ENCODE data around the gene UBE2F. TPM values are rescaled to one million over a fixed set of nuclear protein-coding genes. Genes with fewer than 3 reads are reported as not detected.
"Not testable (repeated sequence)": the region's sequence is repeated elsewhere in the genome, so short reads cannot be mapped to it uniquely, and the experiment has no call there.

The UBE2F gene
- total RNA-seq, 2 experiments from 2014 or later: 22.1 to 44.1 TPM

DNA sequence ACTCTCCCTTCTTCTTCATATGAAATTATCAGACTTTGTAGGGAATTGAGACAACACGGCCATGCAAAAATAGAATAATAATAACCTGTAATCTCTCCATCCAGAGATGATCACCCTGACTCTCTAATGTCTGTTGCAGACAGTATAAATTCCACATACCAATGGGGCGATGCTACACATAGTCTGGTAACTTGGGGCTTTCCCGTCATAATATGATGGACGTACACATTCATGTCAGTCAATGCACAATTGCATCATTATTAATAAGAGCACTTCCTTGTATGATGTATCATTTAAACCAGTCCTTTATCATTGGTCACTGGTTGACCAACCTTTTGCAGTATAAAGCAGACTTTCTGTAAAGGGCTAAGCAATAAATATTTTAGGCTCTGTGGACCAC lies 54.5 kb downstream of the UBE2F start:
- Mint-ChIP-seq H3K27me3 (no peaks in the 10 kb centered on the region), H3K27ac (no peak overlapping the region), H3K4me3 (no peak overlapping the region), H3K36me3 (peaks cover 2% of the 10 kb centered on the region), H3K9me3 (ENCODE audit: low read depth) (no peaks in the 10 kb centered on the region), H3K4me1 (peaks cover 12% of the 10 kb centered on the region)
- CTCF ChIA-PET: no interaction called here
- ATAC-seq (no peak), DNase-seq (no peak)

DNA sequence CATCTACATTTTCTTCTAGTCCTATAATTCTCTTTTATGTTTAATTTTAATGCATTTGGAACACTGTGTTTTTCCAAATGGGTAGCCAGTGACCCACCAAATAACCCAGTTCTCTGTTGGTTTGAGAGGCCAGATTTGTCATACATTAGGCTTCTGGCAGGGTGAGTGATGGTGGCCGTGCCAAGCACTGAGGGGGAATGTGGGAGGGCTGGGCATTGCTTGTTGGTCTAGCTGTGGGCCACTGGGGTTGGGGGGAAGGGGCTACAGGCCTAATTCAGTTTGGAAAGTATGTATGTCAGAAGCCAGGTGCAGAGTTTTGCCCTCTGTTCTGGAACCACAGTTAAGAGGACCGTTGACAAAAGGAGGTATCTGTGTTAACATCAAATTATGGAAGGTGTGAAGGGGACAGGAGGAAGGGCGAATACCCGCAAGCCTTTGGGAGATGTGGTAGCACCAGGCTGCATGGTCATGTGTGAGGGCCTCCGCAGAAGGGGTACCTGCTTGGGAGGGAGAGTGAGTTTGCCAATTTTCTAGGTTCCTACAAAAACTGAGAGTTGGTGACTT lies 55.9 kb downstream of the UBE2F start:
- Mint-ChIP-seq H3K27me3 (no peaks in the 10 kb centered on the region), H3K9me3 (ENCODE audit: low read depth) (no peaks in the 10 kb centered on the region), H3K4me1 (peaks cover 12% of the 10 kb centered on the region), H3K4me3 (no peak overlapping the region), H3K27ac (no peak overlapping the region), H3K36me3 (peaks cover 2% of the 10 kb centered on the region)
- CTCF ChIA-PET: no interaction called here
- DNase-seq (no peak), ATAC-seq (no peak)

DNA sequence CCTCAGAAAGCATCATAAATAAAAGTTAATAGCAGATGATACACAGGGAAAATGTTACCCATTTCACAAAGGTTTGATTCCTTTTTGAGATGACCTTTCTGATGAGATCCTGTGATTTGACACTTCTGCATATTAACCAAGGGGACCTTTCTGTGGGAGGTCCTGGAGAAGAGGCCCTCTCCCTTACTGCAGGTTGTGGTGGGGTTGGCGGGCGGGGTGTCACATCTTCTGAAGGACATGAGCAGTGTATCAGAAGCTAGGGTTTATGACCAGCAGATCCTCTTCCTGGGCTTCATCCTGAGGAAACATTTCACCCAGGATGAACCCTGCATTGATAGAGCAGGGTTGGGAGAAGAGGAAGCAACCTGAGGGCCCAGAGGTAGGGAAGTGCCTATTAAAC lies 56.8 kb downstream of the UBE2F start:
- CTCF ChIA-PET: no interaction called here
- H3K4me3 Mint-ChIP-seq: no peak overlapping the region
- no peaks in the 10 kb centered on the region for H3K9me3 Mint-ChIP-seq (ENCODE audit: low read depth)
- peaks cover 12% of the 10 kb centered on the region for H3K4me1 Mint-ChIP-seq
- no peak overlapping the region for H3K27ac Mint-ChIP-seq
- ATAC-seq: no peak
- peaks cover 2% of the 10 kb centered on the region for H3K36me3 Mint-ChIP-seq
- no peaks in the 10 kb centered on the region for H3K27me3 Mint-ChIP-seq
- no peak for DNase-seq

DNA sequence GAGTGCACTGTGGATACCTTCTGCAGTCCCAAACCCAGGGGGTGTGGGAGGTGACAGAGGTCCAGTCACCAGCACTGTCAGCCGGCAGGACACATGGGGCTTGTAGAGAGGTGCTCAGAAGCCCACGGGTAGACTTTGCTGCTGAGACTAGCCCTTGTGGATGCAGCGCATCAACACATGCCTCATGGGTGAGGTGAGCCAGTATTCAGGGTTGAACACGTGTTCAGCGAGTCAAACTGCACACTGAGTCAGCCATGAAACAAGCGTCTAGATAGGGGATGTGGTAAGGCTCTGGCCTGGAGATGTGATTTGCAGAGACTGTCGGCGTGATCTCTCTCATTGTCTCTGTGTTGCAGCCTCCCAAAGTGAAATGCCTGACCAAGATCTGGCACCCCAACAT lies 58.2 kb downstream of the UBE2F start:
- H3K36me3 Mint-ChIP-seq: peaks cover 2% of the 10 kb centered on the region
- no peaks in the 10 kb centered on the region for H3K9me3 Mint-ChIP-seq (ENCODE audit: low read depth)
- H3K4me3 Mint-ChIP-seq: no peak overlapping the region

DNA sequence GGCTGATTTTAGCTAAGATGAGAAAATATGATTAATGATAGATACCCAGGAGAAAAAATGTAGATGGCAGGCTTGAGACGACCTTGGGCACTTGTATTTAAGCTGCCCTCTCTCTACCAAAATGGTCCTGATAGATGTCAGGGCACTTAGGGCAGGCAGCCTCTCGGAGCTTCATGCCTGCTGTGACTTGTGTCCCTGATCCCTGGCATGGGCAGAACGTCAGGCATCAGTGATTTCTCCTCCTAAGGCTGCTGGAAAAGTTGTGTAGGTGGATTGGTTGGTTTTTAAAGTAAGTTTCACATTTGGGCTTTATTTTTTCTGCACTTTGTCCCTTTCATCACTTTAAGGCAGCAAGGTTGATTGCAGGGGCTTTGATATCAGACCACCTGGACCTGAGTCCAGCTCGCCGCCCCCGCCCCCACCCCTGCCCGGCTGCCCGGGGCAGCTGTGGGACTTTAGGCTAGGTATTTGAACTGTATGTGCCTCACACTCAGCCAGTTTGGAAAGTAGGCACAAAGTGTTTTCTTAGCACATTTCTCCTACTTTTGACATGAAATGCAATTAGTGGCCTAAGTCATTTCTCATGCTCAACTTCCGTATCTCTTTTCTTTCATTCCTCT lies 59.0 kb downstream of the UBE2F start:
- Mint-ChIP-seq H3K9me3 (ENCODE audit: low read depth) (no peaks in the 10 kb centered on the region), H3K4me3 (no peak overlapping the region), H3K27me3 (no peaks in the 10 kb centered on the region), H3K36me3 (peaks cover 2% of the 10 kb centered on the region), H3K4me1 (peaks cover 12% of the 10 kb centered on the region), H3K27ac (no peak overlapping the region)
- ATAC-seq: no peak
- CTCF ChIA-PET: no interaction called here
- no peak for DNase-seq

More for the DNA sequence above, 58.2 kb downstream of the UBE2F start:
- CTCF ChIA-PET: no interaction called here
- DNase-seq (peak; percentile 61), ATAC-seq (peak; percentile 81)
- no peak overlapping the region for H3K27ac Mint-ChIP-seq
- H3K4me1 Mint-ChIP-seq: peaks cover 12% of the 10 kb centered on the region
- H3K27me3 Mint-ChIP-seq: no peaks in the 10 kb centered on the region

DNA sequence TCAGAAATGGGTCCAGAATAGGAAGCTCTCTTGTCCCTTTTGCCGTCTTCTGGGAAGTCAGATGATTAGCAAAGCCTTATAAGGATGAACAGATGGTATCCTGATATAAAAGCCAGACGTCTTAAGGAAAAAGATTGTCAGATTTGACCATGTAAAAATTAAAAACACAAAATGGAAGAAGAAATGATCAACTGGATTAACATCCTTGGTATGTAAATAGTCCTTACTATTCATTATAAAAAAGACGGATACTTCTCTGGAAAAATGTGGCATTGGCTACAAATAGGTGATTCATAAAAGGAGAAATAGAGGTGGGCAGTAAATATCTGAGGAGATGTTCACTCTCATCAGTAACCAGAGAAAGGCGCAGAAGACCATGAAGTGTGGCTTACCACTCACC lies 60.2 kb downstream of the UBE2F start:
- Mint-ChIP-seq H3K4me3 (no peak overlapping the region), H3K27ac (no peak overlapping the region), H3K27me3 (no peaks in the 10 kb centered on the region), H3K36me3 (no peaks in the 10 kb centered on the region), H3K9me3 (ENCODE audit: low read depth) (no peaks in the 10 kb centered on the region), H3K4me1 (peaks cover 12% of the 10 kb centered on the region)
- DNase-seq (no peak), ATAC-seq (no peak)
- CTCF ChIA-PET: no interaction called here

DNA sequence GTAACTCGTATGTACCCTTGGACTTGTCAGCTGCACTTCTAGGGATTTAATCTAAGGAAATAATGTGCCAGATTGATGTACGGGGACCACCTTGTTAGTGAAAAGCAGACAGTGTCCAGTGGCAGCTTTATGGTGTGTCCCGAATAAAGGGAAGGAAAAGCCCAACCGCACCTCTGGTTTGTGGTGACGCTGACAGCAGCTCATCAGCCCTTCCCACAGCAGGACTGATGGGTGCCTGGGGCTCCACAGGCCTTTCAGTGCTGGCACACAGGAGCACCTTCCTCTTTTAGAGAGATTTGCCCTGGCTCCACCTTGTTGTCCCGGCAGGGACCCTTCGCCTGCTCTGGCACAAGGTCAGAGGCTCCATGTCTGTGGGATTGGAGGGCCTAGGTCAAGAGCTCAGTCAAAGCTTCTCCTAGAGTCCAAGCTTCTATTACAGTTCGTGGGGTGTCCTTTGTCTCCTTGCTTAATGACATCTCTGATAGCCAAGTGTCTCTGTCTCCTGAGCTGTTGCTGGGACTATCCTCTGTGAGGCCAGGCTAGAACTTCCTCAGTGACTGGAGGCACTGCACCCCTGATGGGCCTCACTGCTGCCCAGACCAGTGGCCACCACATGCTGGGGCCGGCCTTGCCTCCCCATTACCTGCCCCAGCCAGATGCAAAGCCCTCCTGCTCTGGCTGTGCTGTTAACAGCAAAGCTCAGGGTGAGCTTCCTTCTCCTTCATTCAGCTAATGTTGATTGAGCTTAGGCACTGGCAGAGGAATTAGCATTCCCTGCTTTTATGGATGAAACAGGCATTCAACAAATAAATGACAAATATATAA lies 61.0 kb downstream of the UBE2F start:
- Mint-ChIP-seq H3K27ac (no peak overlapping the region), H3K4me1 (peaks cover 12% of the 10 kb centered on the region), H3K9me3 (ENCODE audit: low read depth) (no peaks in the 10 kb centered on the region), H3K36me3 (peaks cover 2% of the 10 kb centered on the region), H3K27me3 (no peaks in the 10 kb centered on the region), H3K4me3 (no peak overlapping the region)
- CTCF ChIA-PET: no interaction called here
- DNase-seq: no peak
- no peak for ATAC-seq

DNA sequence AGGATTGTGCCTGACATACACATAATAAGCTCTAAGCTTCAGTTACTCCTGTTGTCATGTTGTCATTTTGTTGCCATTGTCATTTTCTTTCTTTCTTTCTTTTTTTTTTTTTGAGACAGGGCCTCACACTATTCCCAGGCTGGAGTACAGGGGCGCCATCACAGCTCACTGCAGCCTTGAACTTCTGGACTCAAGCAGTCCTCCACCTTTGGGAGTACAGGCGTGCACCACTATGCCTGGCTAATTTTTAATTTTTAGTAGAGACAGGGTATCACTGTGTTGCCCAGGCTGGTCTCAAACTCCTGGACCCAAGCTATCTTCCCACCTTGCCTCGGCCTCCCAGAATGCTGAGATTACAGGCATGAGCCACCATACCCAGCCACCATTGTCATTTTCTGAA lies 63.0 kb downstream of the UBE2F start:
- Mint-ChIP-seq H3K36me3 (peaks cover 5% of the 10 kb centered on the region), H3K4me3 (no peak overlapping the region), H3K4me1 (peaks cover 10% of the 10 kb centered on the region), H3K27me3 (no peaks in the 10 kb centered on the region), H3K27ac (no peak overlapping the region), H3K9me3 (ENCODE audit: low read depth) (no peaks in the 10 kb centered on the region)
- DNase-seq (no peak), ATAC-seq (no peak)
- CTCF ChIA-PET: no interaction called here

DNA sequence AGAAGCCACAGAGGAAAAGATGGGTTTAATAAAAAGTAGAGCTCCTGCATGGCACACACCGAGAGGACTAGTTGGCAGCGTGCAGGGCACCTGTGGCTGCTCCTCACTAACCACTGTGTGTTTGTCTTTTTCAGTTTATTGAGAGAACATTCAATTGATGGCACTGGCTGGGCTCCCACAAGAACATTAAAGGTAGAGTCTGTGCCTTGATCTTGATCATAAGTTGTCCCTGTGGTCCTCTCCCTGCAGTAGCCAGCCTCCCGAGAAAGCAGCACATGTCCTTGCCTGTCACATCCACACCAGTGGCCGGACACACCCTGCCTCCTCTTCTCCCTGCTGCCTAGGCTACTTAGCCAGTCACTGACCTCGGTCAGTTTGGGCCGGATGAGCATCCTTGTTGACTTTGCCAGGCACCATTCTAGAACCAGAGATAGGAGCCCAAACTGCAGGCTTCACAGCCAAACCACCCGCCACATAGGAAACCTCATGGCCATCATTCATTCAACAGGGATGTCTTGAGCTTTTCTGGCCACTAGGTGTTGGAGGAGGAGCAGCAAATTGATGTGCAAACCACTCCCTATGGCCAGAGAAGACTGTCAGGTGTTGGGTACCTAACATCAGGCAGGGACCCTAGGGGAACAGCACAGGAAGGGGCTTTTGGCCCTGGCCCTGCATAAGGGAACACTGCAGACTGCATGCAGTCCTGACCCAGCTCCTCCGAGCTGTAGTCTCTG lies 63.8 kb downstream of the UBE2F start:
- CTCF ChIA-PET: no interaction called here

DNA sequence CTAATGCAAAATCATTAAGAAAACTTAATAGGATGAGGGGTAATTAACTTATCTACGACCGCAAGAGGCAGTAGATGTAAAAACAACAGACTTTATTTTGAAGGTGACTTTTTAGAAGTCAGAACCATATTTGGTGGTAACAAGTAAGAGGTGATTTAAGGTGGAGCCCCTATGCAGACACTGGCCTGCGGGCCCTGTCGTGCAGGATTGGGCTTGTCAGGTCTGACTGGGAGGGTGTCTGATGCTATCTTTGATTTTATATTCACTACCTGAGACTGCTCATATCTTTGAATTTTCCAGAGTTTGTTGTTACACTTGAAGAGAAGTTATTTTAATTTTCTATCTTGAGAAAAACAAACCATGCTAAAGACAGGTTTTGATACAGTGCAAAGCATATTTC lies 64.9 kb downstream of the UBE2F start:
- ATAC-seq: no peak
- Mint-ChIP-seq H3K36me3 (peaks cover 5% of the 10 kb centered on the region), H3K9me3 (ENCODE audit: low read depth) (no peaks in the 10 kb centered on the region), H3K27me3 (no peaks in the 10 kb centered on the region), H3K4me1 (peaks cover 3% of the 10 kb centered on the region), H3K4me3 (no peak overlapping the region), H3K27ac (no peak overlapping the region)
- DNase-seq: no peak
- CTCF ChIA-PET: no interaction called here

More for the DNA sequence above, 63.8 kb downstream of the UBE2F start:
- Mint-ChIP-seq H3K9me3 (ENCODE audit: low read depth) (no peaks in the 10 kb centered on the region), H3K36me3 (peaks cover 5% of the 10 kb centered on the region), H3K4me3 (no peak overlapping the region), H3K27me3 (no peaks in the 10 kb centered on the region), H3K4me1 (peaks cover 3% of the 10 kb centered on the region), H3K27ac (no peak overlapping the region)
- DNase-seq (no peak), ATAC-seq (no peak)

DNA sequence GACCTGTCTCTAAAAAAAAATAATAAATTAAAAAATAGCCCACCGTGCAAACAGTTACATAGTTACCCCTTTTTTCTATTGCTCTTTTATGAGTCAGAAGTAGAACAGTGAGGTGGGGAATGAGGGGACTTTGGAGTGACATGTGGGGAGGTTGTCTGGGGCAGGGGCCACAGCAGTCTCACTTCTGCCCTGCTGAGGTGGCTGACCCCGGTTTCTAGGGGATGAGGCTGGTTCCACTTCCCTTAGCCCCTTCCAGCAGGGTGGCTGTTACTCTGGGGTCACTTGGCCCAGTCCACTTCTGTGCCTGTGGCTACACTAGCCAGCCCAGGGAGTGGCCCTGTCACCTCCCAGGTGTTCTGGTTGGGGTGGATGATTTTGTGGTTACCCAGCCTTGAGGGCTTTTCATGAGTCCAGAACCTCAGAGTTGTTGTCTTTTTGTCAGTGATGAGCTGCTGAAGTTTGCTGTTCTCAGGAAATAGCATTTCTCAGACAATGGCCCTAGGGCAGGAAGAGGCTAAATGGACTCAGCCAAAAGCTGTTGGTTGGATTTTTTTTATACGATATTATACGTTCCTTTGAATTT lies 66.0 kb downstream of the UBE2F start:
- CTCF ChIA-PET: no interaction called here

DNA sequence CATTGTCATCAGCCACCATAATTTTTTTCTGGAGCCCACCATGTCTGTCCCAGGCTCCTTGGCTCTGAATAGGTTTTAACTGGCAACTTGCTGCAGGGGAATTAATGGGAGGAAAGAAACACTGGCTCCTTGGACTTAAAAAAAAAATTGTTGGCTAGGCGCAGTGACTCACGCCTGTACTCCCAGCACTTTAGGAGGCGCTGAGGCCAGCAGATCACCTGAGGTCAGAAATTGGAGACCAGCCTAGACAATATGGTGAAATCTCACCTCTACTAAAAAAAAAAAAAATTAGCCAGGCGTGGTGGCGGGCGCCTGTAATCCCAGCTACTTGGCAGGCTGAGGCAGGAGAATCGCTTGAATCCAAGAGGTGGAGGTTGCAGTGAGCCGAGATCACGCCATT lies 67.2 kb downstream of the UBE2F start:
- H3K4me3 Mint-ChIP-seq; H3K4me1 Mint-ChIP-seq; H3K9me3 Mint-ChIP-seq (ENCODE audit: low read depth); CTCF ChIA-PET; ATAC-seq; H3K27ac Mint-ChIP-seq; H3K36me3 Mint-ChIP-seq; H3K27me3 Mint-ChIP-seq; DNase-seq: not testable (repeated sequence)

More for the DNA sequence above, 66.0 kb downstream of the UBE2F start:
- Mint-ChIP-seq H3K27me3 (no peaks in the 10 kb centered on the region), H3K4me3 (no peak overlapping the region), H3K9me3 (ENCODE audit: low read depth) (no peaks in the 10 kb centered on the region), H3K36me3 (peaks cover 5% of the 10 kb centered on the region), H3K4me1 (peaks cover 3% of the 10 kb centered on the region), H3K27ac (no peak overlapping the region)
- ATAC-seq: no peak
- no peak for DNase-seq

DNA sequence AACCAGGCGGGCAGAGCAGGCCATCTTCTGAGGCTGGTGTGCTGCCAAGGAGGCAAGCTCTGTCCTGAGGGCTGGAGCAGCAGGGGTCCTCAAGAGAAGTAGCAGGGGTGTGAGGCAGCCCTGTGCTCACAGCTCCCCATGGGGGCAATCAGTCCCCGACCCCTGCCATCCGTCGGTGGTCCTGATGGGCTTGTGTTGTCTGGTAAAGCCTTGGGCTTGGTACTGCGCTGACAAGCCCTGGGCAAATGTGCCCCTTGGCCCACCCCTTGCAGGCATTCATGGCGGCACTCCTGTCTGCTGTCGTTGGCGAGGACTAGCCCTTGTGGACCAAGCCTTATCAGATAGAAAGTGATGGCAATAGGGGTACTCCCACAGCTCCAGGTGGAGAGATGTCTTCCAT lies 71.4 kb downstream of the UBE2F start:
- H3K4me3 Mint-ChIP-seq: no peak overlapping the region
- ATAC-seq (no peak), DNase-seq (no peak)
- H3K4me1 Mint-ChIP-seq: peaks cover 3% of the 10 kb centered on the region
- CTCF ChIA-PET: no interaction called here
- H3K36me3 Mint-ChIP-seq: peaks cover 3% of the 10 kb centered on the region
- H3K27ac Mint-ChIP-seq: no peak overlapping the region
- no peaks in the 10 kb centered on the region for H3K9me3 Mint-ChIP-seq (ENCODE audit: low read depth)
- no peaks in the 10 kb centered on the region for H3K27me3 Mint-ChIP-seq
